D721Med (cell line): ENCODE results near the gene RALGAPA2.

ENCODE experiments used
- DNase-seq: peaks from one replicate; pipeline ENCODE4 v3.0.0; 2011; ENCODE audit warnings: low spot score; ENCODE audit not compliant: insufficient read length
- FAIRE-seq: peaks from 2 replicates; lab custom pipeline; 2011; peaks lifted over from hg19 to GRCh38; lab: Jason Lieb, UNC
- TF ChIP-seq, protein P1 (sequence below): IDR thresholded peaks from 2 replicates; pipeline ENCODE4 v1.5.1; 2012; ENCODE audit warnings: mild to moderate bottlenecking, control low read depth; ENCODE audit not compliant: insufficient read depth; ENCODE audit errors: missing control alignments

RALGAPA2 gene

GRCh38 chr20:20637998-20638725, 74.3 kb downstream of the RALGAPA2 start:
- TF ChIP-seq, protein P1, sequence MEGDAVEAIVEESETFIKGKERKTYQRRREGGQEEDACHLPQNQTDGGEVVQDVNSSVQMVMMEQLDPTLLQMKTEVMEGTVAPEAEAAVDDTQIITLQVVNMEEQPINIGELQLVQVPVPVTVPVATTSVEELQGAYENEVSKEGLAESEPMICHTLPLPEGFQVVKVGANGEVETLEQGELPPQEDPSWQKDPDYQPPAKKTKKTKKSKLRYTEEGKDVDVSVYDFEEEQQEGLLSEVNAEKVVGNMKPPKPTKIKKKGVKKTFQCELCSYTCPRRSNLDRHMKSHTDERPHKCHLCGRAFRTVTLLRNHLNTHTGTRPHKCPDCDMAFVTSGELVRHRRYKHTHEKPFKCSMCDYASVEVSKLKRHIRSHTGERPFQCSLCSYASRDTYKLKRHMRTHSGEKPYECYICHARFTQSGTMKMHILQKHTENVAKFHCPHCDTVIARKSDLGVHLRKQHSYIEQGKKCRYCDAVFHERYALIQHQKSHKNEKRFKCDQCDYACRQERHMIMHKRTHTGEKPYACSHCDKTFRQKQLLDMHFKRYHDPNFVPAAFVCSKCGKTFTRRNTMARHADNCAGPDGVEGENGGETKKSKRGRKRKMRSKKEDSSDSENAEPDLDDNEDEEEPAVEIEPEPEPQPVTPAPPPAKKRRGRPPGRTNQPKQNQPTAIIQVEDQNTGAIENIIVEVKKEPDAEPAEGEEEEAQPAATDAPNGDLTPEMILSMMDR, result no peak
- DNase-seq, result no peak
- FAIRE-seq, result no peak

- TF ChIP-seq, protein P1, result no peak
- no peak for FAIRE-seq
Observed at GRCh38 chr20:20635006-20635405, 77.4 kb downstream of the RALGAPA2 start.

DNA sequence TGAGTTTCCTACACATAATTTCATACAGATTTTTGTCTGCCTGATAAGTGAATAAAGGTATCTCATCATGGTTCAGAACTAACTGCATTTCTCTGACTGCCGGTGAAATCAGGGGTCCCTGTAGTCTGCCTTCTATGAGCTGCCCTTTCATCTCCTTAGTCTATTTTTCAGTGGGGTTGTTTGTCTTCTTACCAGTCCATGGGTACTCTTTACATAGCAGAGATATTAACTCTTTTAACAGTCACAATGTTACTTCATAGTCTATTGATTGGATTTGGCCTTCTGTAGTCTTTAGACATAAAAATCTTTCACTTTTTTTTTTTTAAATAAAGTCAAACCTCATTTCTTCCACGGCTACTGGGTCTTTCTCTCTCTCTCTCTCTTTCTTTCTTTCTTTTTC, 79.8 kb downstream of the RALGAPA2 start:
- FAIRE-seq, result no peak
- DNase-seq, result no peak
- TF ChIP-seq, protein P1, result no peak

More at GRCh38 chr20:20635006-20635405, 77.4 kb downstream of the RALGAPA2 start:
- no peak for DNase-seq

GRCh38 chr20:20630551-20630950, 81.9 kb downstream of the RALGAPA2 start:
- FAIRE-seq, result no peak
- TF ChIP-seq, protein P1, result no peak
- DNase-seq, result no peak

- FAIRE-seq, result no peak
- DNase-seq, result no peak
- TF ChIP-seq, protein P1, result no peak
Observed at GRCh38 chr20:20629556-20630188, 82.8 kb downstream of the RALGAPA2 start.

- no peak for DNase-seq
- no peak for FAIRE-seq
- TF ChIP-seq, protein P1, result no peak
Observed at GRCh38 chr20:20628314-20628713, 84.1 kb downstream of the RALGAPA2 start.

DNA sequence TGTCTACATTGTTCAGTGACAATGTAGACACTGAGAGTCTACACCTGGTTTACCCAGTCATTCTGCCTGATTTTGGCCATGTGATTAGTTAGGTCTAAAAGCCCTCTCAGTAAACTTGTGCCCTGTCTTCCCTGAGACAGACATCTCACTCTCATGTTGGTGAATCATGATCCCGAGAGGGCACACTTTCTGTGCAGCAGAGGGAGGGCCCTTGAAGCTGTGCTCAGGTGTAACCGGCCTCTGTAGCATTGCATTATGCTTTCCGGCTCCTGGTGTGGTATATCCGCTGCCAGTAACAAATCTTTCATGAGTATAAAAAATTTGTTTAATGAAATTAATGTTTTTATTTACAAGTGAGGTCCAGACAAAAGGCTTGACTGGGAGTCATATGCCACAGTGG, 85.0 kb downstream of the RALGAPA2 start:
- TF ChIP-seq, protein P1, result no peak
- no peak for DNase-seq
- FAIRE-seq, result no peak
